Measurements from ENCODE around the gene CALU.

Gene CALU

DNA sequence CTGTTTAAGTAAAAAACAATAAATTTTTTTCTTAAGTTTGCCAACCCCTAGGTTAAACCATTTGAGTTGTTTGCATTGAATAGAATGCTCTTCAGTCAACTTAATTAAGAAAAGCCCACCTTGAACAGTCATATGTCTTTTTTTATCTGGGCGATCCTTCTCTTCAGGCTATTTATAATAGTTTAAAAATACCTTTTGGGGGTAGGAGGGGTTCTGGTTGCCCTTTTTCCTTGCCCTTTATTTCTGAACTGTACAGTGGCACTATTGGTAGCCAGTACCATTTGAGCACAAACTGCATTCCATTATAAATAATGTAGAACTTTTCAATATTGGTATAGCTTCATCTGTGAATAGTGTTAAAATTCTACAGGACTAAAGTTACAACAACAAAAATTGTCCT is 13.1 kb downstream of the CALU start:
- no peak for DNase-seq

DNA sequence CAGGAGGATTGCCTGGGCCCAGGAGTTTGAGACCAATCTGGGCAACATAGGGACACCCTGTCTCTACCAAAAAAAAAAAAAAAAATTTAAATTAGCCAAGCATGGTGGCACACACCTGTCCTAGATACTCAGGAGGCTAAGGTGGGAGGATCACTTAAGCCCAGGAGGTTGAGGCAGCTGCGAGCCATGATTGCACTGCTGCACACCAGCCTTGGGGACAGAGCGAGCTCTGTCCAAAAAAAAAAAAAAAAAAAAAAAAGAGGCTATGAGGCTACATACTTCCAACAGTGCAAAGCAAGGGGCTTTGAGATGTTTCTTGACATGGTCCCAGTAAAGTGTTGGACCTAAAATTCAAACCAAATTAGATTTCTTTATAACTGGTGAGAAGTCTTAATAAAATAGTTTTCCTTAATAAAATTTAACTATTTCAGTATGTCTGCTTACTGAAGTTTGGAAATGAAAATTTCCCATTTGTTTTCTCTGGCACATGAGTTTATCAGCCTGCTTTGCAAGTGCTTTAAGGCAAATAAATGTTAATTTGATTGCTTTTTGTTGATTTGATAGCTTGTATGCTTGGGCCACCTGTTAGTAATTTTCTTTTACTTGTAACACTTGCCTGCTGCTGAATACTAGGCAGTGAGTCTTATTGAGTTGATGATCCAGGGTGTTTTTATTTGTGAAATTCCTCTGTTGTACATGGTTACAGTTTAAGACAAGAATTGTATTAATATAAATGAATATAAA is 16.1 kb downstream of the CALU start:
- DNase-seq = no peak

DNA sequence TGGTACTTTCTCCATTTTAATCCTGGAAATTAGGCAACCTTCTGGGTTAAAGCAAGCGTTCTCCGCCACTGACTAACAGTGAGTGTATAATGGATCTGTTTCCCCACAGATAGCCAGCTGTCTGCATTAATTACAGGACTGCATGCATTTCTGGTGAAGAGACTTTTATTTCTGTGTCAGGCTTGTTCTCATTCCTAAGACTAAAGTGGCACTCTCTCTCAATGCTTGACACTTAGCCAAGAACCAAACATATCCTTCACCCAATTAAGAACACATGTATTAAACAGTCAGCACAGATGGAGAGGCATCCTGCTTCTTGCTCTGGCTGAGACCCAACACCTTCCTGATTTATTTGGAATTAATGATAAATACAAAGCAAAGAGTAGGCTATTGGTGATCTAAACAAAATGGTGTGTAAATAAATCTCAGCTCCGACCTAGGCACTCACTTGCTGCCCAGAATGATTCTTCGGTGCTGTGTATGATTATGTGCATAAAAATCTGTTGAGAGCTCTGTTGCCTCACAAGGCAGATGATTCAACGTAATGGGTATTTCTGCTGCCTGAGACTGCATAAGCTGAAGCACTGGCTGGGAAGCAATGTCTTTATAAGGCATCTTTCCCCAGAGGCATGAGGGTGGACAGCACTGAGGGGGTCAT is 16.8 kb downstream of the CALU start:
- DNase-seq = no peak

DNA sequence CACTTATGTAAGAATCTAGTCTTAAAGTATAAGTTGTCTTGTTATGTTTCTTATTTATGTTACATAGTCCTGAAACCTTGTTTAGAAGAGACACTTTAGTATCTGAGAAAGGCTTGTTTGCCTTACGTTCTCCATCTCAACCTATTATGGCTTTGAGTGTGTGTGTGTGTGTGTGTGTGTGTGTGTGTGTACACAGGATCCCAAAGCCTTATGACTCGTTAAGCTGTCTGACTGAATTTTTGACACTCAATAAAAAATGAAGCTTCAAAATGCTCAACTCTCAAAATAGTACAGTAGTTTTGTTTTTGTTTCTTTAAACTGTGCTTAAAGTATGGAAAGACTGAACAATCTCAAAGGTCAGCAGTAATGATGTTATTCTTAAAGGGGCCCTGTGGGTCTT is 18.0 kb downstream of the CALU start:
- no peak for DNase-seq

DNA sequence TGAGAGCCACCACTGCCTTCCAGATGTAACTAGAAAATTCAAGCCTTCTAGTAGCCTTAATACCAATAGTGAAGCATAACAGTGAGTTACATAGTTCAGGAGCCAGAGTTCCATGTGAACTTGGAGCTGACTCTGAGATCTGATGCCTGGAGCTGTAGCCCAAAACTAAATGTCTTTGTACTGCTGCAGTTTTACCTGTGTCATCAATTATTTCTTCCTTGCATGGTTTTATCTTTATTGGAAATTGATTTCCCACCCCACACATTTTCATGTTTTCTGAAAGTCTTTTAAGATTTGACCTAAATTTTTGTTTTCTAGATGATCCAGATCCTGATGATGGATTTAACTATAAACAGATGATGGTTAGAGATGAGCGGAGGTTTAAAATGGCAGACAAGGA is 19.4 kb downstream of the CALU start:
- no peak for DNase-seq

DNA sequence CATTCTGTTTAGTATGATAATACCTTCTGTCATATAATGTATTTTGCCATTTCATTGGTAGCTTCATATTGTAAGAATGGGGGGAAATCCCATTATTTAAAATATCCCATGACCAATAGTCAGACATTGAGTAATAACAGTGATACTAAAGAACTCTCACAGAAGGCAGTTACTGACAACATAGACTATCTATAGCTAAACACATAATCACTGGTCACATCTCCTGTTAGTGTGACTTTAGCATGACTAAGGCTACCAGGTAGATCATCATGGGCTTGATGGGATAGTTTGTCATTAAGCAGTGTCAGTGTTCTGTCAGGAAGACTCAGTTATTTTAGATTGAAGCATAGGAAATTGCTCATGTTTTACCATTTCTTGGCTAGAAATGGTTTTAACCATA is 20.1 kb downstream of the CALU start:
- no peak for DNase-seq

DNA sequence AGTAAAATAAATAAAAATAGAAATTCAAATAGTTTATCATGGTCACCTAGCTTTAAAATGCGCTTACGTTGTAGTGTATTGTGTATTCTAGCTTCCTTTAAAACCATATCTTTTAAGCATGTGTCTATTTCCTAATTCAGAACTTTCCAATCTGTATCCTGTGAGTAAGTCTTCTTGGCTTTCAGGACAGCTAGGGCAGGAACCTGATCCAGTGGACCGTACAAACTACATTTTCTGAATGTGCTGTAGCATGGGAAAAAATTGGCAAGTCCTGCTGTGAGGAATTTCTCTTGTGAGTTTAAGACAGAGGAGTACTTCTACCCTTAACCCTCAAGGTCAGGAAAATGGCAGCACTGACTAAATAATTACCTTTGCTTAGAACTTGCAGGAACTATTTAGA is 24.4 kb downstream of the CALU start:
- DNase-seq = no peak

DNA sequence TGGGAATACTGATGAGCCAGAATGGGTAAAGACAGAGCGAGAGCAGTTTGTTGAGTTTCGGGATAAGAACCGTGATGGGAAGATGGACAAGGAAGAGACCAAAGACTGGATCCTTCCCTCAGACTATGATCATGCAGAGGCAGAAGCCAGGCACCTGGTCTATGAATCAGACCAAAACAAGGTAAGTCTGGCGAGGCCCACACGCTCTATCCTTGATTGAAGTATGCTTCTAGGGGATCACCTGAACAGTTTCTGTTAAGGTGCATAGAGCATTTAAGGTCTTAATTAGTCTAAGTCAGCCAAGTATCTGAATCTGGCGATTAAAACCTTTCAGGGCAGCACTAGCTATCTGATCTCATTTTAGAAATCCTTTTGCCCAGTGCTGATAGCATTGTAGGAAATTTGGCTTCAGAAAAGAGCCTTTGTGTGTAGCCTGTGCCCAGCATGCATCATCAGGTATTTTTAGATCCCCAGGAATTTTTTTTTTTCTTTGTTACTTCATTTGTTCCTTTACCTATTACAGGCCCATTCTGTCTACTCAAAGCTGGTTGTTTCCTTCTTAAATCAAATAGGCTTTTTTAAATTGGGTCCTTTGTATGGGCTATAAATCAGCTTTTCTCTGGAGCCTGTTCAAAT is 28.4 kb downstream of the CALU start:
- no peak for DNase-seq

DNA sequence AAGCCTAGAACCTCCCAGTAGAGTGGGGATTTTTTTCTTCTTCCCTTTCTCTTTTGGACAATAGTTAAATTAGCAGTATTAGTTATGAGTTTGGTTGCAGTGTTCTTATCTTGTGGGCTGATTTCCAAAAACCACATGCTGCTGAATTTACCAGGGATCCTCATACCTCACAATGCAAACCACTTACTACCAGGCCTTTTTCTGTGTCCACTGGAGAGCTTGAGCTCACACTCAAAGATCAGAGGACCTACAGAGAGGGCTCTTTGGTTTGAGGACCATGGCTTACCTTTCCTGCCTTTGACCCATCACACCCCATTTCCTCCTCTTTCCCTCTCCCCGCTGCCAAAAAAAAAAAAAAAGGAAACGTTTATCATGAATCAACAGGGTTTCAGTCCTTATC is 31.1 kb downstream of the CALU start:
- DNase-seq = no peak

DNA sequence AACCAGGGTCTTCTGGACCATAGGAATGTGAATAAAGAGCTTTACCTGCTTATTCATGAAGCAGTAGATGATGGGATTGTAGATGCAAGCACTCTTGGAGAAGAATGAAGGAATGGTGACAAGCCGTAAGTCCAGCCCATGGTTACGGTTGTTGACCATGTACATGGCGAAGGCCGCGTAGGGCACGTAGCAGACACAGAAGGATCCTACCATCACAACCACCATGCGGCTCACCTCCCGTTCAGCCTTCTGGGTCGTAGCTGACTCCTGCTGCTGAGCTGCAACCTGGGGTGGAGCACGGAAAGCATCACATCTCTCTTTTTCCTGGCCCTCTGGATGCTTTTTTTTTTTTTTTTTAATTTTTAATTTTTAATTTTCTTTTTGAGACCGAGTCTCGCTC is 34.4 kb downstream of the CALU start:
- DNase-seq = no peak

DNA sequence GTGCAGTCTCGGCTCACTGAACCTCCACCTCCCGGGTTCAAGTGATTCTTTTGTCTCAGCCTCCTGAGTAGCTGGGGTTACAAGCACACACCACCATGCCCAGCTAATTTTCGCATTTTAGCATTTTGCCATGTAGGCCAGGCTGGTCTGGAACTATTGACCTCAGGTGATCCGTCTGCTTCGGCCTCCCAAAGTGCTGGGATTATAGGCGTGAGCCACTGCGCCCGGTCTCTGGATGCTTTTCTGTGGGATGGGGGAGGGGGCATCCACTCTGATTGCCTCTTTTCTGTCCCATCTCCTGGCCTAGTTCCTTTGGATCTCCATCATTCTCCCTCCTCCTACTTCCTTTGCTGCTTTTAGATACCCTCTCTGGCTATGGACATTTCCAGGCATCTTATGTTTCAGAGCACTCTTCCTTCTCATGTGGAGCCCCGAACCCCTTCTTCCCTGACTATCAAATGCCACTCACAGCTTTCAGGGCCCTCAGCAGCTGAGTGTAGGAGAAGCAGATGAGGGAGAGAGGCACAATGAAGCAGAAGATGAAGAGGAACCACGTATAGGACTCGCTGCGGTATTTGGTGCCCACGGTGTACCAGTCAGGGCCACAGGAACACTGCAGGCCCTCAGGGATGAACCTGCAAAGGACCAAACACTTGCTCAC is 35.0 kb downstream of the CALU start:
- DNase-seq = no peak

DNA sequence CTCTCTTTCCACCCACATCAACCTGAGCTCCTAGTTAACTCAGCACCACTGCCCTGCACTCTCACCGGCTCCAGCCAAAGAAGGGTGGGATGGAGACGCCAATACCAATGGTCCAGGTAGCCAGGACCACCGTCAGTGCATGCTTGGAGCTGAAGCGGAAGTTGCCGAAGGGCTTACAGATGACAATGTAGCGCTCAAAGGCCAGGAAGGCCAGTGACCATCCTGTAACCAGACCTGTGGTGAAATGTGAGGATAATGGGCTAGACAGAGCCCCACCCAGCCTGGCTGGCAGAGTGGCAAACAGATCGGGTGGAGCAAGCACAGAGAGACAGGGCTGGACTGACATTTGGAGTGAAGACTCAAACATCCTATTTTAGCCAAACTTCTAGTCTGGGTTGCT is 35.8 kb downstream of the CALU start:
- DNase-seq = no peak

DNA sequence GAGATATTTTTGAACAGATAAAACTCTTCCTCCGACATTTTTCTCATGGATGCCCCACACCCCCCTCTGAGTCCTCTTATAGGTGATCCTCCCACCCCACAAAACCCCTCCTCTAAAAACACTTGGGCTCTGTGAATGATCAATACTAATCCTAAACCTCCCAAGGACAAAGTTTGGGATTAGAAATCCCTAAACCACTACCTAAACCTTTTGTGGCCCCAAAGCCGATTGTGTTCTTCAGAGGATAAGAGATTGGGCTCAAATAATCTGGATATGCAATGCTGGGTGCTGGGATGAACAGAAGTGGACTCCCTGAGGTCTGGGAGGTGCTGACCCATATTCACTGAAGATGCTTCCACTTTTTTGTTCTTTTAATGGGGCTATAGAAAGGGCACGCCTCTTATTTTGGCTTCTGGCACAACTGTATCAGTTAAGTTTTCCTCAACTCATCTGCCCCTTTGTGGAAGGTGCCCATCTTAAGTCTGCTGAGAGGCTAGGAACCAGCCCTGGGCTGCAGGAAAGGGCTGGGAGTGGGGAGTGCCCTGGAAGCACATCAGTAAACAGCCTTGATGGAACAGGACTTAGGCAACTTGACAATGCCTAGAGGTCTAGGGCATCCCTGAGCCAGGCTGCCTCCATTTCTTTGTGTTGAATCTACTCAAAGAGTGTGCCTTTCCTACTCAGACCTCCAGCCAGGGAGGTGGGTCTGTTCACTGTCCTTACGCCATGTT is 36.8 kb downstream of the CALU start, which contains the start of gene OPN1SW:
TSS of gene OPN1SW (minus strand) at position 51 of the 731 bp plus-strand sequence. CDS start at position 38, 13 bp downstream.
- no peak for DNase-seq

DNA sequence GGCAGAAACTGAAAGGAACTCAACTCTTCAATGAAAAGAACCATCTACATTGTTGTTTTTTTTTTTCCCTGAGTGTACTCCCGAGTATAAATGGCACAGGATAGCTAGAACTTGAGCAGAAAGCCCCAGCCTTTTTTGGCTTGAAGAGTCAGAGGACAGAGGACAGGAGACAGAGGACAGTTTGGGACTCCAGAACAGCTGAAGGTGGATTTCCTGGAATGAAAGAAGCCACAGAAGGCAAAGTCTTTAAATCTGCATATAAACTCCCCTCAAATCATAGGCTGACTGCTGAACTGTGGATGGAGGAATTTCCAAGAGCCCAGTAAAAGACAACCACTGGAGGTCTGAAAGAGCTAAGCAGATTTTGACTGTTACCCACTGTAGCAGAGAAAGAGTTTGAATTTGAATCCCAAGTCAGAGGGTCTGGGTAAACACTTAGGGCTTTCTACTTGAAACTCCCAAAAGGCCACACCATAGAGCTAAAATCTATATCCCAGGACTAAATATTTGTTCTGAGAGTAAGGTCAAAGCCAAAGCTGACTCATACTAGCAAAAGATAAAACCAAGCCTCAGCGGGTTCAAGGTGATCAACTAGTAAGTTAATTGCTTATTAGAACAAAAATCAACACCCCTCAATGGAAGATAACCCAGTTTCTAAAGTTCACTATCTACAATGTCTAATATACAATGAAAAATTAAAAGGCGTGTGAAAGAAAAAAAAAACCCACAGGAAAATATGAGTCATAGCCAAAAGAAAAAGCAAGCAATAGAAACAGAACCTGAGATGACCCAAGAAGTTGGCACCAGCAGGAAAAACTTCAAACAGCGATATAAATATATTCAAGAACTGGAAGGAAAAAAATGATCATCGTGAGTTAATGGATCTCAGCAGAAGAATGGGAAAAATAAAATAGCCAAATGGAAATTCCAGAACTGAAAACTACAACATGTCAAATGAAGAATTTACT is 38.3 kb downstream of the CALU start:
- no peak for DNase-seq

DNA sequence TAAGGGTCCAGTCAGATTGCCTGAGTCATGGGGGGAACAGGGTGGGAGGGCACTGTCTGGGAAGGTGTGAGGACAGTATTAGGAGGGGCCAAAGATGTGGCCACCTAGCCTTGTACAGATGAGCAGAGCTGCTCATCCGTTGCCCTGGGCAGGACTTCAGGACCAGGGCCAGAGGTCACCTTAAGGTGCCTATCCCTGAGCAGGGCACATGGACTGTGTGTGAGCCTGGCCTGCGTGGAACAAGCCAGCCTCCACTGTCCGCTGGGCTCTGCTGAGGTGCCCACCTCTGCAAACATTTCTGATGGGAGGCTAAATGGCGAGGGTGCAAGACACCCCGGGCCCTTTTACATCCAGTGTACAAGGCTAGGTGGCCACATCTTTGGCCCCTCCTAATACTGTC is 39.8 kb downstream of the CALU start:
- DNase-seq = no peak

DNA sequence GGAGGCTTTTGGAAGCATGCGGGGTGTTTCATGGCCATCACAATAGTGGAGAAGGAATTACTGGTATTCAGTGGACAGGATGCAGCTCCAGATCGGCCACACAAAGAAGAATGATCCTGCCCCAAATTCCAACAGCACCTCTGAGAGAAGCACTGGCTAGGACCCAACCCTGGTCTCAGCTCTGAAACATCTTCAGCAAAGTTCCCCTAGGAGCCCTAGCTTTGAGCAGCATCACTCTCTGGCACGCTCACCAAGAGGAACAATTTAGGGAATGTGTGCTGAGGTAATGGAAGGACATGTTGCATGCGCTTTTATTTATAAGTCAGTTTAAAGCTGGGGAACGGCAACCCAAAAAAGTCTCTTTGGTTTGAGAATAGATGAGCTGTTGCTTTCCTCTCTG is 42.0 kb downstream of the CALU start:
- DNase-seq = no peak

DNA sequence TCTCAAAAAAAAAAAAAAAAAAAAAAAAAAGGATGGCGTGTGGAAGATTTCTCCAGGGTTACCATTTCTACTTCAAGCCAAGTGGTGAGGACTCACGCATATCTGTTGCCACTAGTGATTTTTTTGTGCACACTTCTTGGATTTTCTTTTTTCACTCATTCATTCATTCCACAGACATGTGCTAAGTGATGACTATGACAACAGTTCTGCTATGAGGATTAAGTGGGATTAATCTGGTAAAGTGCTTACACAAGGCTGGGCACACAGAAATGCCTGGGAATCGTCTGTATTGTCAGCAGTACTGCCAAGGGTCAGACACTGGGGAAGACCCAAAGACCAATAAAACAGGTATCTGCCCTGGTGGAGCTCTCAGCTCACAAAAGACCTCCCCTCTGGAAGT is 42.7 kb downstream of the CALU start:
- no peak for DNase-seq

DNA sequence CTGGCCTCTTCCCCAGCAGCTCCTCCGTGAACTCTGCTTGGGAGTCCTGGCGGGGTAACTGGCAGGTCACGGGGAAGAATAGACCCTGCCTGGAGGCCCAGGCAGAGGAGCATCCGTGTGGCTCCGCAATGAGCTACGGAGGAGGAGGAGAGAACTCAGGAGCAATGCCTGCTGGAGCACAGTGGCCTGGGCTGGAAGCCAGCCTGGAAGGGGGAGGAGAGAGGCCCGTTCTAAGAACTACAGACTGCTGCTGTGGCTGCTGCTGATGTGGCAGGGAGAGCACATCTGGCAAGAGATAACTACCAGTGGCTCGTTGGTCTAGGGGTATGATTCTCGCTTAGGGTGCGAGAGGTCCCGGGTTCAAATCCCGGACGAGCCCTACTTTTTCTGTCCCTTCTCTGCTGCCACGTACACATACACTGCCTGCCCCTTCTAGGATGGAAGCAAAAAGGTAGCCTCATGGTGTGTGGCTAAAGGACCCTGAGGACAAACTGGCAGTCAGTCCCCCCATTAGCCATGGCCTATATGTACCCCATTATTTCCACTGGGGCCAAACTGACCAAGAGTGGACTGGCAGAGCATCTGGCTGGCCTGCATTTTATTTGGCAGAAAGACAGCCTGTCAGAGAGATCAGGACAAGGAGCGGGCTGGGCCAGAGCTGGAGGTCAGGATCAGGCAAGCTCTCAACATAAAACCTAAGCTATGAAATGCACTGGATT is 44.1 kb downstream of the CALU start:
- no peak for DNase-seq

DNA sequence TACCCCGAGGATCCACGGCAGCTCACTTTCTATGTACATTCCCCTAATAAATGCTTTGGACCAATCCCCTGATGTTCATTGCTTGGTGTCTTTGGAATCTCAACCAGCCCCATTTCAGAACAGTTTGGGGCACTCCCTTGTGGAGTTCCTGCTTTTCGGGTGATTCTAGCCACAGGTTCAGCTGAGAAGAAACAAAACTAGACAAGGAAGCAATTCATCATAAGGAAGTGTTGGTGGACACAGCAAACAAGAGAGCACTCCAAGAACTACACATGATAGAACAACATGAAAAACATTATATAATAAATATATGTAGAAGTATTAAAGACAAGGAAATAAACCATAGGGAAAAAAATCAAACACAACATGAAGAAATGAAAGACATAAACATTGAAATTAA is 46.6 kb downstream of the CALU start:
- no peak for DNase-seq

DNA sequence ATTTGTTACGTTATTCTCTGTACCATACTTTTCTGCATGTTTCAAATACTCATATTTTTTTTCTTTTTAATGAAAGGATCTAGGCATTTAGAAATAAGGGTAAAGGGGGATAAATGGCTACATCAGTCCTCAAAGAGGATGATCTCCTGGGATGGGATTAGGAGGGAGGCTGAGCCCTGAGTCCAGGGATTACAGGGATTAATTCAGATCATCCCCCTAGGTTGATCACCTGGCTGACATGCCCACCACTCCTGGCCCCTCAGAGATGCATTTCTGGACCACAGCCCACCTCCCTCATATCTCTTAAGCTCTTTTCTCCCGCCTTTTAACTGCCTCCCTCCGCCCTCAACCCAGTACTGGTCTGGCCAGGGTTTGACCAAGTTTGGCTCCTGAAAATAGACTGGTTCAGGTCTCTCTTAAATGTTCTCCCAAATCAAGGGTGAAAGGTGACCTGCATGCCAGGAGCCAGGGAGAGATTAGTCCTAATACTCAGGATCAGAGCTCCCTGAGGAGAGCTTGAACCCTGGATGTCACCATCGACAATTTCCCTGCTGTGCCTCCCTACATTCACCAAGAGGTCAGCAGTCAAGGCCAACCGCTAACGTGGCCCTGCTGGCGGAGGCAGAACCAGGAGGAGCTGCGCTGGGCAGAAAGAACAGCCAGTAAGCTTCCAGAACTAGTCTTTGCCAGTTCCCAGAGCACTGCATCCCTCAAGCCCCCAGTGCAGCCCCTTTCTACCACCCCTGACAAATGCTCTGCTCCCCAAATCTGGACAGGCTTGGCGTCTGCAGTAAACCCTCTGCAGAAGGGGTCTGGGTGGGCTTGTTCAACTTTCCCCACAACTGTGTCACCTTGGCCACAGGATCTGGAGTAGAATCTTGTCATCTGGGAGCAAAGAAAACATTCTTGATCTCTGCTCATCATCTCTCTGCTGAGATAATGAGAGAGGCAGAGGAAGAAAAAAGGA is 49.6 kb downstream of the CALU start:
- DNase-seq = no peak

All from bone marrow (tissue), 2 donors.